Neural cell (in vitro differentiated cells): Measurements from ENCODE around the gene CDK1. TPM values are rescaled to one million over a fixed set of nuclear protein-coding genes. Genes with fewer than 3 reads are reported as not detected.

Experiments
- H2AFZ ChIP-seq: fragments of 200-600, 300-800 bp; sonication (generic), shearing (Covaris generic); 2 replicates; pipeline ENCODE4 v1.6.0; 2014; ENCODE audit warnings: low read depth, mild to moderate bottlenecking, antibody characterized with exemption, low read length, moderate library complexity
- H3F3A ChIP-seq: fragments of 200-600 bp; shearing (Covaris generic); 2 replicates; pipeline ENCODE4 v1.6.1; 2016; ENCODE audit warnings: mild to moderate bottlenecking, moderate library complexity, mixed read lengths, antibody characterized with exemption, low read length; ENCODE audit not compliant: insufficient read depth, poor library complexity, severe bottlenecking
- H3K27ac ChIP-seq: fragments of 200-600, 300-800 bp; sonication (generic), shearing (Covaris generic); 2 replicates; pipeline ENCODE4 v1.5.1; 2014; ENCODE audit warnings: mild to moderate bottlenecking, low read length, moderate library complexity
- H3K27me3 ChIP-seq: fragments of 300-800, 200-600 bp; sonication (generic), shearing (Covaris generic); 2 replicates; pipeline ENCODE4 v1.6.0; 2014; ENCODE audit warnings: mild to moderate bottlenecking, low read depth, low read length, moderate library complexity; ENCODE audit not compliant: insufficient read depth
- H3K36me3 ChIP-seq: fragments of 300-800, 200-600 bp; sonication (generic), shearing (Covaris generic); 2 replicates; pipeline ENCODE4 v1.5.1; 2014; ENCODE audit warnings: mild to moderate bottlenecking, antibody characterized with exemption, low read length, moderate library complexity; ENCODE audit not compliant: insufficient read depth
- H3K4me2 ChIP-seq: fragments of 300-800, 200-600 bp; sonication (generic), shearing (Covaris generic); 2 replicates; pipeline ENCODE4 v1.6.0; 2014; ENCODE audit warnings: mild to moderate bottlenecking, low read length
- H3K4me3 ChIP-seq: fragments of 300-800, 200-600 bp; sonication (generic), shearing (Covaris generic); 2 replicates; pipeline ENCODE4 v1.5.1; 2014; ENCODE audit warnings: mild to moderate bottlenecking, low read length, moderate library complexity
- H3K79me2 ChIP-seq: fragments of 200-600 bp; shearing (Covaris generic); replicated peaks from 2 replicates; pipeline ENCODE4 v1.6.0; 2014; ENCODE audit warnings: mild to moderate bottlenecking, low read length, moderate library complexity; ENCODE audit not compliant: insufficient read depth
- H3K9ac ChIP-seq: fragments of 300-800, 200-600 bp; sonication (generic), shearing (Covaris generic); 2 replicates; pipeline ENCODE4 v1.6.1; 2016; ENCODE audit warnings: mild to moderate bottlenecking, low read length, mixed read lengths
- H3K9me2 ChIP-seq: fragments of 200-600 bp; shearing (Covaris generic); 2 replicates; pipeline ENCODE4 v1.6.1; 2016; ENCODE audit warnings: mild to moderate bottlenecking, low read length, mixed read lengths; ENCODE audit not compliant: insufficient read depth
- H3K9me3 ChIP-seq: fragments of 200-600, 300-800 bp; sonication (generic), shearing (Covaris generic); 2 replicates; pipeline ENCODE4 v1.6.1; 2016; ENCODE audit warnings: mild to moderate bottlenecking, mixed run types, low read length, moderate library complexity, mixed read lengths
- H4K20me1 ChIP-seq: fragments of 200-600 bp; shearing (Covaris generic); 2 replicates; pipeline ENCODE4 v1.6.1; 2016; ENCODE audit warnings: mild to moderate bottlenecking, mixed run types; ENCODE audit not compliant: insufficient read depth
- EP300 ChIP-seq: fragments of 450-650 bp; conservative IDR thresholded peaks from 2 replicates; pipeline ENCODE4 v1.6.1; 2014; ENCODE audit warnings: antibody characterized with exemption, mild to moderate bottlenecking, moderate library complexity; ENCODE audit not compliant: poor library complexity, severe bottlenecking
- EZH2 ChIP-seq: fragments of 200-600, 300-800 bp; shearing (Covaris generic), sonication (generic); IDR thresholded peaks from 2 replicates; pipeline ENCODE4 v1.6.1; 2014; ENCODE audit warnings: antibody characterized with exemption, low read length, borderline replicate concordance, mild to moderate bottlenecking; ENCODE audit not compliant: insufficient read depth, poor library complexity, severe bottlenecking
- MXI1 ChIP-seq: fragments of 450-650 bp; conservative IDR thresholded peaks from 2 replicates; pipeline ENCODE4 v1.6.1; 2014; ENCODE audit warnings: antibody characterized with exemption, mild to moderate bottlenecking; ENCODE audit not compliant: poor library complexity, severe bottlenecking
- POLR2AphosphoS5 ChIP-seq: IDR thresholded peaks from 2 replicates; pipeline ENCODE4 v1.6.1; 2012
- RAD21 ChIP-seq: fragments of 450-650 bp; conservative IDR thresholded peaks from 2 replicates; pipeline ENCODE4 v1.6.1; 2014; ENCODE audit warnings: antibody characterized with exemption, mild to moderate bottlenecking, moderate library complexity
- REST ChIP-seq: IDR thresholded peaks from 2 replicates; pipeline ENCODE4 v1.6.1; 2012; ENCODE audit warnings: borderline replicate concordance
- SMC3 ChIP-seq: fragments of 450-650 bp; conservative IDR thresholded peaks from 2 replicates; pipeline ENCODE4 v1.6.1; 2014; ENCODE audit warnings: antibody characterized with exemption, mild to moderate bottlenecking, moderate library complexity; ENCODE audit not compliant: poor library complexity
- TAF1 ChIP-seq: IDR thresholded peaks from 2 replicates; pipeline ENCODE4 v1.6.1; 2012; ENCODE audit warnings: low read depth
- polyA plus RNA-seq: library from polyadenylated mRNA; depleted of rRNA; stranded (reverse); fragments of >200 nt; gene quantifications from 2 replicates; pipeline ENCODE4 v1.2.3, GENCODE V29; 2014
- TF ChIP-seq, protein P1 (sequence below): fragments of 450-650 bp; IDR thresholded peaks from 2 replicates; pipeline ENCODE4 v1.5.1; 2014; ENCODE audit warnings: antibody characterized with exemption, mild to moderate bottlenecking, moderate library complexity; ENCODE audit not compliant: poor library complexity, severe bottlenecking

The CDK1 gene
- polyA plus RNA-seq, 1 donor from 2014 or later = 4.0 TPM

- TF ChIP-seq REST (no peak), SMC3 (no peak), MXI1 (no peak), TAF1 (no peak), POLR2AphosphoS5 (no peak), RAD21 (no peak), EP300 (no peak), EZH2 (no peak)
- TF ChIP-seq, protein P1, sequence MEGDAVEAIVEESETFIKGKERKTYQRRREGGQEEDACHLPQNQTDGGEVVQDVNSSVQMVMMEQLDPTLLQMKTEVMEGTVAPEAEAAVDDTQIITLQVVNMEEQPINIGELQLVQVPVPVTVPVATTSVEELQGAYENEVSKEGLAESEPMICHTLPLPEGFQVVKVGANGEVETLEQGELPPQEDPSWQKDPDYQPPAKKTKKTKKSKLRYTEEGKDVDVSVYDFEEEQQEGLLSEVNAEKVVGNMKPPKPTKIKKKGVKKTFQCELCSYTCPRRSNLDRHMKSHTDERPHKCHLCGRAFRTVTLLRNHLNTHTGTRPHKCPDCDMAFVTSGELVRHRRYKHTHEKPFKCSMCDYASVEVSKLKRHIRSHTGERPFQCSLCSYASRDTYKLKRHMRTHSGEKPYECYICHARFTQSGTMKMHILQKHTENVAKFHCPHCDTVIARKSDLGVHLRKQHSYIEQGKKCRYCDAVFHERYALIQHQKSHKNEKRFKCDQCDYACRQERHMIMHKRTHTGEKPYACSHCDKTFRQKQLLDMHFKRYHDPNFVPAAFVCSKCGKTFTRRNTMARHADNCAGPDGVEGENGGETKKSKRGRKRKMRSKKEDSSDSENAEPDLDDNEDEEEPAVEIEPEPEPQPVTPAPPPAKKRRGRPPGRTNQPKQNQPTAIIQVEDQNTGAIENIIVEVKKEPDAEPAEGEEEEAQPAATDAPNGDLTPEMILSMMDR = no peak
- Histone ChIP-seq H3K79me2 (no peaks in the 10 kb centered on the region), H3K9ac (no peak overlapping the region), H3K4me2 (no peak overlapping the region), H3K36me3 (no peaks in the 10 kb centered on the region), H3K27me3 (no peaks in the 10 kb centered on the region), H3K9me2 (no peaks in the 10 kb centered on the region), H2AFZ (no peak overlapping the region), H3K27ac (no peak overlapping the region), H3K9me3 (no peaks in the 10 kb centered on the region), H4K20me1 (no peaks in the 10 kb centered on the region), H3F3A (no peaks in the 10 kb centered on the region), H3K4me3 (no peak overlapping the region)
Measured at GRCh38 chr10:60801522-60801921, 23.2 kb downstream of the CDK1 start.

- Histone ChIP-seq H3F3A (no peaks in the 10 kb centered on the region), H4K20me1 (no peaks in the 10 kb centered on the region), H3K27ac (no peak overlapping the region), H3K27me3 (no peaks in the 10 kb centered on the region), H3K79me2 (no peaks in the 10 kb centered on the region), H3K36me3 (no peaks in the 10 kb centered on the region), H3K9me2 (no peaks in the 10 kb centered on the region), H3K4me2 (no peak overlapping the region), H3K9me3 (no peaks in the 10 kb centered on the region), H3K9ac (no peak overlapping the region), H3K4me3 (no peak overlapping the region), H2AFZ (no peak overlapping the region)
- no peak for TF ChIP-seq EZH2
- TF ChIP-seq, protein P1 = no peak
- TF ChIP-seq EP300 = no peak
- no peak for TF ChIP-seq POLR2AphosphoS5
- TF ChIP-seq REST = no peak
- TF ChIP-seq MXI1 = no peak
- TF ChIP-seq TAF1 = no peak
- TF ChIP-seq RAD21 = no peak
- no peak for TF ChIP-seq SMC3
Measured at GRCh38 chr10:60803433-60803832, 25.2 kb downstream of the CDK1 start.
